Measurements from ENCODE around the gene PCP2.
A peak's percentile ranks its signal among the peaks of the same experiment; 100 is the strongest.

The PCP2 gene

GRCh38 chr19:7633698-7634097 is at the start of gene PCP2:
Gene PCP2 (minus strand): TSS chr19:7633719. CDS start chr19:7633457, 262 bp downstream.
- in situ Hi-C loops (cut with MboI; ENCODE audit: low pct_unique_long_range_greater_than_20kb, low sequenced_read_pairs, unreplicated experiment), result no loop called here
- TF ChIP-seq, protein P1, sequence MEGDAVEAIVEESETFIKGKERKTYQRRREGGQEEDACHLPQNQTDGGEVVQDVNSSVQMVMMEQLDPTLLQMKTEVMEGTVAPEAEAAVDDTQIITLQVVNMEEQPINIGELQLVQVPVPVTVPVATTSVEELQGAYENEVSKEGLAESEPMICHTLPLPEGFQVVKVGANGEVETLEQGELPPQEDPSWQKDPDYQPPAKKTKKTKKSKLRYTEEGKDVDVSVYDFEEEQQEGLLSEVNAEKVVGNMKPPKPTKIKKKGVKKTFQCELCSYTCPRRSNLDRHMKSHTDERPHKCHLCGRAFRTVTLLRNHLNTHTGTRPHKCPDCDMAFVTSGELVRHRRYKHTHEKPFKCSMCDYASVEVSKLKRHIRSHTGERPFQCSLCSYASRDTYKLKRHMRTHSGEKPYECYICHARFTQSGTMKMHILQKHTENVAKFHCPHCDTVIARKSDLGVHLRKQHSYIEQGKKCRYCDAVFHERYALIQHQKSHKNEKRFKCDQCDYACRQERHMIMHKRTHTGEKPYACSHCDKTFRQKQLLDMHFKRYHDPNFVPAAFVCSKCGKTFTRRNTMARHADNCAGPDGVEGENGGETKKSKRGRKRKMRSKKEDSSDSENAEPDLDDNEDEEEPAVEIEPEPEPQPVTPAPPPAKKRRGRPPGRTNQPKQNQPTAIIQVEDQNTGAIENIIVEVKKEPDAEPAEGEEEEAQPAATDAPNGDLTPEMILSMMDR (IDR thresholded peaks at IDR 0.05; ENCODE audit: extremely low read depth, insufficient read depth, missing control alignments), result no peak
- DNase-seq (ENCODE audit: low spot score), result no peak

- in situ Hi-C loops (cut with MboI; ENCODE audit: low pct_unique_long_range_greater_than_20kb, low sequenced_read_pairs, unreplicated experiment), result no loop called here
- DNase-seq (ENCODE audit: low spot score), result no peak
- TF ChIP-seq, protein P1 (IDR thresholded peaks at IDR 0.05; ENCODE audit: extremely low read depth, insufficient read depth, missing control alignments), result peak; percentile 32
Measured at GRCh38 chr19:7682175-7682855, 48.8 kb upstream of the PCP2 start.

- in situ Hi-C loops (cut with MboI; ENCODE audit: low pct_unique_long_range_greater_than_20kb, low sequenced_read_pairs, unreplicated experiment), result no loop called here
- TF ChIP-seq, protein P1 (IDR thresholded peaks at IDR 0.05; ENCODE audit: extremely low read depth, insufficient read depth, missing control alignments), result peak; percentile 77
- DNase-seq (ENCODE audit: low spot score), result peak; percentile 92
Measured at GRCh38 chr19:7681340-7682174, 48.0 kb upstream of the PCP2 start.

DNA sequence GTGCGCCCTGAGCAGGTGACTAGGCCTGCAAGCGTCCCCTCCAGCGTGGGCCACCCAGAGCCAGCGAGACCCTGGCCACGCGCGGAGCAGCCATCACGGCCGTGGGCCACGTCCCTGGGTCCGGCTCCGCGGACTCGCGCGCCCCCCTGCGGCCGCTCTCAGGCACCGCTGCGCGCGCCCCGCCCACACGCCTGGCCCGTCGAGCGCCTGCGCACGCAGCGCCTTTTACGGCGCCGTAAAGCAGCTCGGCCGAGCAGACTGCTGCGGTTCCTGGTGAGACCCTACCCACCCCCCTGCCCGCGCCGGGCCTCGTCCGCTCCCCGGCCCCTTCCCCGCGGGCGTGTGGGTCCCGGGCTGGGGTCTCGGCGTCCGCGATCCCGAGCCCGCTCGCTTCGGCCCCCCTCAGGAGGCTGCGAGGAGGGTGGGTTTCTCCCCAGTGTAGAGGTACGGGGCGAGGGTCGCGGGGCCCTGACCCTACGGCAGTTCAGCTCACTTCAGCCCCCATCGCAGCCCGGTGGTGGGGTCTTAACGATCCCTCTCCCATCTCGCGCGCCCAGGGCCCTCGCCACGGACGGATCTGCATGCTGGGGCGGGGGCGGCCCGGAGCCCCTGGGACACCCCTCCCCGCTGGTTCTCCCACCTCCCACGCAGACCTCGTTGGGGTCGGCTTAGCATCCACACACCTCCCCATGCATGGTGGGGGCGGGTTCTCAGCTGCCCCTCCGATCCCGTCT is 47.3 kb upstream of the PCP2 start, which contains the start of gene TRAPPC5:
TSS of gene TRAPPC5 (plus strand) at position 228 of the 734 bp plus-strand sequence. CDS start 1,421 bp downstream, outside the sequence.
- peak; percentile 94 for DNase-seq (ENCODE audit: low spot score)
- in situ Hi-C loops (cut with MboI; ENCODE audit: low pct_unique_long_range_greater_than_20kb, low sequenced_read_pairs, unreplicated experiment), result no loop called here
- TF ChIP-seq, protein P1 (IDR thresholded peaks at IDR 0.05; ENCODE audit: extremely low read depth, insufficient read depth, missing control alignments), result peak; percentile 99

DNA sequence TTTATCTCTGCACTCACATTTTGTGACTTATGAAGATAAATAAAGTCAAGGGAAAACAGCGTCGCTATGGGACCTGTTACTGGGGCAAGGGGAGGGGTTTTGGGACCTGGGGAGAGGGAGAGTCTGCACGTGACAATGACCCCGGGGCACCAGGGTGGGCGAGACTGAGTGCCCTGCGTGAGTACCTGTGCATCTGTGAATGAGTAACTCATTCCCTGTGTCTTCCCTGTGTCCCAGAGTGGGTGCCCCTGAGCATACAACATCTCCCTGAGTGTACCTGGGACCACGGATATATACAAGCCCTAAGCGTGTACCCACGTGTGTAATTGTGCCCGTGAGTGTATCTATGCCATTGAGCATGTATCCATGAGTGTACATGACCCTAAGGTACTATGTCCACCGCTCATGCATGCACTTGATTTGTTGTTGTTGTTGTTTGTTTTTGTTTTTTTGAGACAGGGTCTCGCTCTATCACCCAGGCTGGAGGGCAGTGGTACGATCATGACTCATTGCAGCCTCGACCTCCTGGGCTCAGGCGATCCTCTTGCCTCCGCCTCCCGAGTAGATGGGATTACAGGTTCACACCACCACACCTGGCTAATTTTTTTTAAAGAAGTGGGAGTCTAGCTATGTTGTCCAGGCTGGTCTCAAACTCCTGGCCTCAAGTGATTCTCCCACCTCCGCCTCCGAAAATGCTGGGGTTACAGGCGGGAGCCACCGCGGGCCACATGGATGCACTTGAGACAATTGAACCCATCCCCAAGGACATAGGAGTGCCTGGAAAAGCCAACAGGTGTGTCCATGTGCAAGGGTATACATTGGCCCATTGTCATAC is 46.5 kb upstream of the PCP2 start:
- in situ Hi-C loops (cut with MboI; ENCODE audit: low pct_unique_long_range_greater_than_20kb, low sequenced_read_pairs, unreplicated experiment), result no loop called here
- TF ChIP-seq, protein P1 (IDR thresholded peaks at IDR 0.05; ENCODE audit: extremely low read depth, insufficient read depth, missing control alignments), result no peak
- DNase-seq (ENCODE audit: low spot score), result no peak
